ENCODE measurements around the gene ABCA10. TPM values are rescaled to one million over a fixed set of nuclear protein-coding genes. Genes with fewer than 3 reads are reported as not detected.

Gene ABCA10
- total RNA-seq, 3 donors from 2014 or later, result 13.6 to 49.5 (median 16.1) TPM

- H3K4me3 ChIP-seq, result no peak overlapping the region
- no peaks in the 10 kb centered on the region for H3K4me1 ChIP-seq
- TF ChIP-seq CTCF (IDR thresholded peaks at IDR 0.05) (no peak), POLR2A (IDR thresholded peaks at IDR 0.05) (no peak), POLR2AphosphoS5 (IDR thresholded peaks at IDR 0.05) (no peak)
- no peaks in the 10 kb centered on the region for H3K9me3 ChIP-seq
- H3K36me3 ChIP-seq, result peaks cover 3% of the 10 kb centered on the region
- intact Hi-C loops (cut with DNase I; ENCODE audit: low total_unique reads), result no loop called here
- no peak for DNase-seq (ENCODE audit: low spot score in 2 of 2)
- no peak overlapping the region for H3K27ac ChIP-seq
- no peaks in the 10 kb centered on the region for H3K27me3 ChIP-seq
Observed at GRCh38 chr17:69220098-69220497, 8.5 kb downstream of the ABCA10 start.

DNA sequence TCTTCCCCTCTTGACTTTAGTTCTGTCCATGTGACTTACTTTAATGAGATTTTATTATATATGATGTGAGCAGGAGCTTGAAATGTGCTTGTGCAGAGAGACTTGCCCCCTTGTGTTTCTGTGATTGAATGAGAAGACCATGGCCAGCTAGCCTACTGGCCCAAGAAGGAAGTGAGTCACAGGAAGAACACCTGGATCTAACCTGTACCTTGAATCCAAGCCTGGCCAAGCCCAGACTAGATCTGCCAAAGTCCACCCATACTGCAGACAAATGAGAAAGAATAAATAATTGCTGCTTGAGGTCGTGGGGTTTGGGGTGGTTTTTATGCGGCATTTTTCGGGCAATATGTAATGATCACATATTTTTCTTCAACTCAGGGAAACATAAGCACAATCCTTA is 9.6 kb downstream of the ABCA10 start:
- TF ChIP-seq CTCF (IDR thresholded peaks at IDR 0.05) (no peak), POLR2AphosphoS5 (IDR thresholded peaks at IDR 0.05) (no peak), POLR2A (IDR thresholded peaks at IDR 0.05) (no peak)
- H3K4me3 ChIP-seq, result no peak overlapping the region
- no peaks in the 10 kb centered on the region for H3K4me1 ChIP-seq
- intact Hi-C loops (cut with DNase I; ENCODE audit: low total_unique reads), result no loop called here
- H3K9me3 ChIP-seq, result no peaks in the 10 kb centered on the region
- no peak for DNase-seq (ENCODE audit: low spot score in 2 of 2)
- H3K27me3 ChIP-seq, result no peaks in the 10 kb centered on the region
- peaks cover 3% of the 10 kb centered on the region for H3K36me3 ChIP-seq
- no peak overlapping the region for H3K27ac ChIP-seq

DNA sequence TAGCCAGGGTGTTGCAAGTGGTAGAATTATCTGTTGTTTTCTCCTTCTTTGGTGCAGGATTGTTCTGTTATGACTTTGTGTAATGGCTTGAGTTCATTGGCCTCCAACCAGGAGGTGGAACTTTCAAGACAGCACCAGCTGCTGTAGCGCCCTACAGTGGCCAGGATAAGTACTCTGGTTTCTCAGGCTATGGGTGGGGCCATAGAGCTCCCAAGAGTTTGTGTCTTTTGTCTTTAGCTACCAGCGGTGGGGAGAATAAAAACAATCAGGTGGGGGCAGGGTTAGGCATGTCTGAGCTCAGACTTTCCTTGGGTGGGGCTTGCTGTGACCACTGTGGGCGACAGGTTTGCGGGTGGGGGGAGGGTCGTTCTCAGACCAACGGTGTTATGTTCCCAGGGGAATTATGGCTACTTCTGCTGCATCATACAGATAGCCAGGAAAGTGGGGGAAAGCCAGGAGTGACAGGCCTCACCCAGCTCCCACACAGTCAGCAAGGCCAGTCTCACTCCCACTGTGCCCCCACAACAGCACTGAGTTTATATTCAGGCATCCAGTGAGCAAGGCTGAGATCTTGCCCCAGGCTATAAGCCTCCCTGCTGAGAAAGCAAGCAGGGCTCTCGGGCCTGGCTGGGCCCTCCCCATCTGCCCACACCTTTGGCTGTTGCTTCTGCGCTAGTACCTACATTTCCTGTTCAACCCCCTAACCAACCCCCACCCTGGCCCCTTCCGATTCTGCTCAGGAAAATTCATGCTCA is 15.4 kb downstream of the ABCA10 start:
- Histone ChIP-seq H3K27ac (no peak overlapping the region), H3K27me3 (no peaks in the 10 kb centered on the region), H3K4me3 (no peak overlapping the region), H3K9me3 (no peaks in the 10 kb centered on the region), H3K36me3 (no peaks in the 10 kb centered on the region), H3K4me1 (no peaks in the 10 kb centered on the region)
- TF ChIP-seq CTCF (IDR thresholded peaks at IDR 0.05) (no peak), POLR2A (IDR thresholded peaks at IDR 0.05) (no peak), POLR2AphosphoS5 (IDR thresholded peaks at IDR 0.05) (no peak)
- intact Hi-C loops (cut with DNase I; ENCODE audit: low total_unique reads), result no loop called here
- DNase-seq (ENCODE audit: low spot score in 2 of 2), result no peak

DNA sequence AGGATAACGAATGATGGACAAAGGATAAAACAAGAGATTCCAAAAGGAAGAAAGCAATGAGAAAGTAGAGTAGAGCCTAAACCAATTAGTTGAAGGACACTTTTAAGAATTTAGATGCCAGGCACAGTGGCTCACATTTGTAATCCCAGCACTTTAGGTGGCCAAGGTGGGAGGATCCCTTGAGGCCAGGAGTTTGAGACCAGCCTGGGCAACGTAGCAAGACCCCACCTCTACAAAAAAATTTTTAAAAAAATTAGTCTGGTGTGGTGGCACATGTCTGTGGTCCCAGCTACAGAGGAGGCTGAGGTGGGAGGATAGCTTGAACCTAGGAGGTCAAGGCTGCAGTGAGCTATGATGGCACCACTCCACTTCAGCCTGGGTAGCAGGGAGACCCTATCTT is 20.0 kb downstream of the ABCA10 start:
- Histone ChIP-seq H3K4me1 (no peaks in the 10 kb centered on the region), H3K27ac (no peak overlapping the region), H3K4me3 (no peak overlapping the region), H3K36me3 (no peaks in the 10 kb centered on the region), H3K9me3 (no peaks in the 10 kb centered on the region), H3K27me3 (no peaks in the 10 kb centered on the region)
- TF ChIP-seq CTCF (IDR thresholded peaks at IDR 0.05) (no peak), POLR2A (IDR thresholded peaks at IDR 0.05) (no peak), POLR2AphosphoS5 (IDR thresholded peaks at IDR 0.05) (no peak)
- intact Hi-C loops (cut with DNase I; ENCODE audit: low total_unique reads), result no loop called here
- DNase-seq (ENCODE audit: low spot score in 2 of 2), result no peak

DNA sequence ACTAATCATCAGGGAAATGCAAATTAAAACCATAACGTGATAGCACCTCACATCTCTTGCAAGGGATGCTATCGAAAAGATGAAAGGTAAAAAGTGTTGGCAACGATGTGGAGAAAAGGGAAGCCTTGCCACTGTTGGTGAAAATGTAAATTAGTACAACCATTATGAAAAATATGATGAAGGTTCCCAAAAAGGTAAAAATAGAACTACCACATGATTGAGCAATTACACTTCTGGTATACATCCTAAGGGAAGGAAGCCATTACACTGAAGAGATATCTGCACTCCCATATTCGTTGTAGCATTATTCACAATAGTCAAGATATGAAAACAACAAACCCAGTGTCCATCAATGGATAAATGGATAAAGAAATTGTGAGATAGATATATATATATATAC is 21.5 kb downstream of the ABCA10 start:
- Histone ChIP-seq H3K27ac (no peak overlapping the region), H3K9me3 (no peaks in the 10 kb centered on the region), H3K4me1 (no peaks in the 10 kb centered on the region), H3K36me3 (no peaks in the 10 kb centered on the region), H3K4me3 (no peak overlapping the region), H3K27me3 (no peaks in the 10 kb centered on the region)
- intact Hi-C loops (cut with DNase I; ENCODE audit: low total_unique reads), result no loop called here
- no peak for TF ChIP-seq CTCF (IDR thresholded peaks at IDR 0.05)
- TF ChIP-seq POLR2AphosphoS5 (IDR thresholded peaks at IDR 0.05), result no peak
- TF ChIP-seq POLR2A (IDR thresholded peaks at IDR 0.05), result no peak
- DNase-seq (ENCODE audit: low spot score in 2 of 2), result no peak

Measured in breast epithelium (tissue), 4 donors.